Measurements from ENCODE around the gene PITPNC1. TPM values are rescaled to one million over a fixed set of nuclear protein-coding genes. Genes with fewer than 3 reads are reported as not detected.

PITPNC1 gene
- polyA plus RNA-seq, 1 of the 3 experiments (the other 2 are of a cell fraction) = 18.4 TPM

DNA sequence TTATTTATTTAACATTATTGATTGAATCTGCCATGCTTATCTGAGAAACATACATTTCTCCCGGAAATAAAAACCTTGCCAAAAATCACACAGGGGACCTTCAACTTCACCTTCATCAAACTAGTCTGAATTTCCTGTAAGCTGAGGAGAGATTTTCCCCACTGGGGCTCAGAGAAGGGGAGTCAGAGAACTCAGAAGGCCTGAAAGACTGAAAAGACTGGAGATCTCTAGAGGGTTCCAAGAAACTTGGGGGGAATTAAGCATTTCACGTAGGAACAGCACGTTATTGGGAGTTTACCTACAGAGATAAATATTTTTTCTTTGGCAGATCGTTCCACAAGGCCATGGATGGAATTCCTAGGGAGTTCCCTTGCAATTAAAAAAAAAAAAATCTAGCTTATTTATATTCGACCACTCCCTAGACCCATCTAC is 340.1 kb downstream of the PITPNC1 start:
- no peaks in the 10 kb centered on the region for H3K9me3 ChIP-seq
- H3K36me3 ChIP-seq (replicated peaks in 1 of 2; ENCODE audit: control insufficient read depth in 1 of 2, insufficient read depth in 2 of 2, low read length in 1 of 2) = peaks cover 22 to 29% of the 10 kb centered on the region in 2 experiments
- POLR2A ChIA-PET = interaction anchor here (0.5 to 1.6 kb wide), 6 partner anchors 9 to 340 kb away, joined by 3 to 6 read pairs (median 3); partner anchors contain the start of gene PITPNC1
- peaks cover 39% of the 10 kb centered on the region for H3K79me2 ChIP-seq (ENCODE audit: insufficient read depth)
- peaks cover 25% of the 10 kb centered on the region for H3F3A ChIP-seq (replicated peaks; ENCODE audit: insufficient read depth)
- under 1% methylated on average over 5 of the region's 5 CpGs for WGBS (ENCODE audit: low lambda C conversion rate)
- H3K27me3 ChIP-seq (ENCODE audit: insufficient read depth) = no peaks in the 10 kb centered on the region
- H3K4me2 ChIP-seq = peak overlapping the region; percentile 89
- CTCF ChIA-PET = interaction anchor here (0.5 to 2.8 kb wide), 23 partner anchors 9 to 1044 kb away, joined by 3 to 30 read pairs (median 4); partner anchors contain the start of gene BPTF
- peak overlapping the region; percentile 96 for H3K9ac ChIP-seq
- peak overlapping the region; percentile 94 to 96 for H3K4me3 ChIP-seq (ENCODE audit: low read depth in 2 of 2, low read length in 1 of 2)
- no peaks in the 10 kb centered on the region for H3K9me2 ChIP-seq
- peak overlapping the region; percentile 89 to 94 for H3K27ac ChIP-seq (ENCODE audit: low read depth in 2 of 2, low read length in 1 of 2)
- no peak for DNase-seq
- H3K4me1 ChIP-seq (ENCODE audit: control insufficient read depth in 1 of 2, insufficient read depth in 2 of 2, low read depth in 1 of 2, low read length in 1 of 2) = peaks cover 6 to 7% of the 10 kb centered on the region in 2 experiments; a peak in 3 of 4 replicates
- no peaks in the 10 kb centered on the region for H4K20me1 ChIP-seq (ENCODE audit: insufficient read depth)
- no peak for TF ChIP-seq POLR2AphosphoS5 (IDR thresholded peaks at IDR 0.05; ENCODE audit: low read depth, low read length)
- H2AFZ ChIP-seq (ENCODE audit: low read depth) = peak overlapping the region; percentile 99

DNA sequence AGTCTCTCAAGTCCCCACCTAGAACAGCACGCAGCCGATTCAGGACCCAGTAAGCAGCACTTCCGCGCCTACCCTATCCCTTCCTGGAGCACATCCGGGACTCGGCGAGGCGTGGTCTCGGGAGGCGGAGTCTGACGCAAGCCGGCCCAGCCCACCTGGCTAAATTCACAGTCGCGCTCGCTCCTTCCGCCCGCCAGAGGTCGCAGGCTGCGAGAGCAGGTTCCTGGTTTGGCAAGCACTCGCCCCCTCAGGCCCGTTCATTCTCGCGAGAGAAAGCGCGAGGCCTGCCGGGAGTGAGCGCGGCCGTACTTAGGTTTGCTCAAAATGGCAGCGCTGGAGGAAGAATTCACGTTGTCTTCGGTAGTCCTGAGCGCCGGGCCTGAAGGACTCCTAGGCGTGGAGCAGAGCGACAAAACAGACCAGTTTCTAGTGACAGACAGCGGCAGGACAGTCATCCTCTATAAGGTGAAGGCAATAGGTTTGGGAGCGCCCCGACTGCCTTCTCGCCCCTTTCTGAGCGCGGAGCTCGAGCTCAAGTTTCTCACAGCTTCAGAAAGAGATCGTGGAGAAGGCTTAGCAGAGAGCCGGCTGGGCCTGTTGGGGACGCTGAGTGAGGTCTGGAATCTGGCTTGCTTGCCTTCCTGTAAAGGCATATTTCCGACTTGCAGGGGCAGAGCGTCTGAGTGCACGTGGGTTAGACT is 340.7 kb downstream of the PITPNC1 start, which contains the start of gene NOL11:
Gene NOL11, plus strand, starts transcription at position 313 of the 701 bp plus-strand sequence. Its CDS starts 12 bp downstream, at position 325.
- no peaks in the 10 kb centered on the region for H4K20me1 ChIP-seq (ENCODE audit: insufficient read depth)
- H3K9ac ChIP-seq = peak within 1 kb of the TSS; percentile 96
- H3K27ac ChIP-seq (ENCODE audit: low read depth in 2 of 2, low read length in 1 of 2) = peak within 1 kb of the TSS; percentile 89 to 94
- CTCF ChIA-PET = interaction anchor here (0.5 to 2.8 kb wide), 34 partner anchors 10 to 364 kb away, joined by 3 to 30 read pairs (median 4); partner anchors contain the start of gene BPTF
- no peaks in the 10 kb centered on the region for H3K27me3 ChIP-seq (ENCODE audit: insufficient read depth)
- peaks cover 39% of the 10 kb centered on the region for H3K79me2 ChIP-seq (ENCODE audit: insufficient read depth)
- peak within 1 kb of the TSS; percentile 90 for H3K4me2 ChIP-seq
- H3K4me3 ChIP-seq (ENCODE audit: low read depth in 2 of 2, low read length in 1 of 2) = peak within 1 kb of the TSS; percentile 94 to 96
- H3K4me1 ChIP-seq (ENCODE audit: control insufficient read depth in 1 of 2, insufficient read depth in 2 of 2, low read depth in 1 of 2, low read length in 1 of 2) = peaks cover 6 to 7% of the 10 kb centered on the region in 2 experiments; a peak in 3 of 4 replicates
- POLR2A ChIA-PET = interaction anchor here (0.5 to 1.6 kb wide), 7 partner anchors 10 to 340 kb away, joined by 3 to 6 read pairs (median 3); partner anchors contain the start of genes BPTF and PITPNC1
- DNase-seq = peak; percentile 99
- peaks cover 25% of the 10 kb centered on the region for H3F3A ChIP-seq (replicated peaks; ENCODE audit: insufficient read depth)
- peak within 1 kb of the TSS; percentile 99 for H2AFZ ChIP-seq (ENCODE audit: low read depth)
- H3K9me3 ChIP-seq = no peaks in the 10 kb centered on the region
- H3K36me3 ChIP-seq (replicated peaks in 1 of 2; ENCODE audit: control insufficient read depth in 1 of 2, insufficient read depth in 2 of 2, low read length in 1 of 2) = peaks cover 25 to 34% of the 10 kb centered on the region in 2 experiments
- WGBS (ENCODE audit: low lambda C conversion rate) = under 1% methylated on average over 44 of the region's 49 CpGs
- H3K9me2 ChIP-seq = no peaks in the 10 kb centered on the region
- TF ChIP-seq GATA2 (CRISPR knock-in tag; IDR thresholded peaks at IDR 0.05) (no peak), RXRA (IDR thresholded peaks at IDR 0.05; ENCODE audit: borderline replicate concordance, low read depth) (no peak), NFIC (IDR thresholded peaks at IDR 0.05; ENCODE audit: borderline replicate concordance) (peak; percentile 77), EP300 (IDR thresholded peaks at IDR 0.05; ENCODE audit: borderline replicate concordance in 1 of 2, low read depth in 1 of 2, low read length in 1 of 2) (peak in 1 of 2 experiments; percentile 28; a peak in 2 of 4 replicates), TEAD4 (IDR thresholded peaks at IDR 0.05; ENCODE audit: borderline replicate concordance, insufficient read depth) (0 out of 2 replicates have a peak, but pooled peaks have one; percentile 31), EZH2phosphoT487 (IDR thresholded peaks at IDR 0.05; ENCODE audit: borderline replicate concordance, low read depth) (no peak), FOXJ3 (CRISPR knock-in tag; IDR thresholded peaks at IDR 0.05) (no peak), YY1 (IDR thresholded peaks at IDR 0.05; ENCODE audit: low read depth) (peak; percentile 98), MXI1 (IDR thresholded peaks at IDR 0.05; ENCODE audit: low read depth, low read length) (peak; percentile 98), RFX5 (IDR thresholded peaks at IDR 0.05; ENCODE audit: low read length) (no peak; the same call in 1 of the 2 replicates), TAF1 (IDR thresholded peaks at IDR 0.05; ENCODE audit: borderline replicate concordance, low read depth, low read length) (peak; percentile 88), SIN3A (IDR thresholded peaks at IDR 0.05; ENCODE audit: borderline replicate concordance, low read depth, low read length) (peak; percentile 99), RCOR1 (IDR thresholded peaks at IDR 0.05; ENCODE audit: low read length) (peak; percentile 79), NRF1 (IDR thresholded peaks at IDR 0.05; ENCODE audit: low read depth, low read length) (peak; percentile 56), SMC3 (IDR thresholded peaks at IDR 0.05; ENCODE audit: low read depth, low read length) (peak; percentile 83), FOXM1 (IDR thresholded peaks at IDR 0.05; ENCODE audit: low read depth) (no peak)
- TF ChIP-seq, protein P1, sequence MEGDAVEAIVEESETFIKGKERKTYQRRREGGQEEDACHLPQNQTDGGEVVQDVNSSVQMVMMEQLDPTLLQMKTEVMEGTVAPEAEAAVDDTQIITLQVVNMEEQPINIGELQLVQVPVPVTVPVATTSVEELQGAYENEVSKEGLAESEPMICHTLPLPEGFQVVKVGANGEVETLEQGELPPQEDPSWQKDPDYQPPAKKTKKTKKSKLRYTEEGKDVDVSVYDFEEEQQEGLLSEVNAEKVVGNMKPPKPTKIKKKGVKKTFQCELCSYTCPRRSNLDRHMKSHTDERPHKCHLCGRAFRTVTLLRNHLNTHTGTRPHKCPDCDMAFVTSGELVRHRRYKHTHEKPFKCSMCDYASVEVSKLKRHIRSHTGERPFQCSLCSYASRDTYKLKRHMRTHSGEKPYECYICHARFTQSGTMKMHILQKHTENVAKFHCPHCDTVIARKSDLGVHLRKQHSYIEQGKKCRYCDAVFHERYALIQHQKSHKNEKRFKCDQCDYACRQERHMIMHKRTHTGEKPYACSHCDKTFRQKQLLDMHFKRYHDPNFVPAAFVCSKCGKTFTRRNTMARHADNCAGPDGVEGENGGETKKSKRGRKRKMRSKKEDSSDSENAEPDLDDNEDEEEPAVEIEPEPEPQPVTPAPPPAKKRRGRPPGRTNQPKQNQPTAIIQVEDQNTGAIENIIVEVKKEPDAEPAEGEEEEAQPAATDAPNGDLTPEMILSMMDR (IDR thresholded peaks at IDR 0.05) = peak; percentile 98
- TF ChIP-seq, protein P2, sequence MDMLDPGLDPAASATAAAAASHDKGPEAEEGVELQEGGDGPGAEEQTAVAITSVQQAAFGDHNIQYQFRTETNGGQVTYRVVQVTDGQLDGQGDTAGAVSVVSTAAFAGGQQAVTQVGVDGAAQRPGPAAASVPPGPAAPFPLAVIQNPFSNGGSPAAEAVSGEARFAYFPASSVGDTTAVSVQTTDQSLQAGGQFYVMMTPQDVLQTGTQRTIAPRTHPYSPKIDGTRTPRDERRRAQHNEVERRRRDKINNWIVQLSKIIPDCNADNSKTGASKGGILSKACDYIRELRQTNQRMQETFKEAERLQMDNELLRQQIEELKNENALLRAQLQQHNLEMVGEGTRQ (IDR thresholded peaks at IDR 0.05; ENCODE audit: borderline replicate concordance, low read depth, low read length) = no peak
- TF ChIP-seq, protein P3, sequence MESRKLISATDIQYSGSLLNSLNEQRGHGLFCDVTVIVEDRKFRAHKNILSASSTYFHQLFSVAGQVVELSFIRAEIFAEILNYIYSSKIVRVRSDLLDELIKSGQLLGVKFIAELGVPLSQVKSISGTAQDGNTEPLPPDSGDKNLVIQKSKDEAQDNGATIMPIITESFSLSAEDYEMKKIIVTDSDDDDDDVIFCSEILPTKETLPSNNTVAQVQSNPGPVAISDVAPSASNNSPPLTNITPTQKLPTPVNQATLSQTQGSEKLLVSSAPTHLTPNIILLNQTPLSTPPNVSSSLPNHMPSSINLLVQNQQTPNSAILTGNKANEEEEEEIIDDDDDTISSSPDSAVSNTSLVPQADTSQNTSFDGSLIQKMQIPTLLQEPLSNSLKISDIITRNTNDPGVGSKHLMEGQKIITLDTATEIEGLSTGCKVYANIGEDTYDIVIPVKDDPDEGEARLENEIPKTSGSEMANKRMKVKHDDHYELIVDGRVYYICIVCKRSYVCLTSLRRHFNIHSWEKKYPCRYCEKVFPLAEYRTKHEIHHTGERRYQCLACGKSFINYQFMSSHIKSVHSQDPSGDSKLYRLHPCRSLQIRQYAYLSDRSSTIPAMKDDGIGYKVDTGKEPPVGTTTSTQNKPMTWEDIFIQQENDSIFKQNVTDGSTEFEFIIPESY (IDR thresholded peaks at IDR 0.05; ENCODE audit: borderline replicate concordance, low read depth) = peak; percentile 100
- TF ChIP-seq, protein P4, sequence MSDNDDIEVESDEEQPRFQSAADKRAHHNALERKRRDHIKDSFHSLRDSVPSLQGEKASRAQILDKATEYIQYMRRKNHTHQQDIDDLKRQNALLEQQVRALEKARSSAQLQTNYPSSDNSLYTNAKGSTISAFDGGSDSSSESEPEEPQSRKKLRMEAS (IDR thresholded peaks at IDR 0.05; ENCODE audit: low read depth) = peak; percentile 92
